Measurements from ENCODE around the gene PLA2G4B. TPM values are rescaled to one million over a fixed set of nuclear protein-coding genes. Genes with fewer than 3 reads are reported as not detected.

Gene PLA2G4B
- total RNA-seq, 1 donor from 2014 or later = 8.5 TPM

DNA sequence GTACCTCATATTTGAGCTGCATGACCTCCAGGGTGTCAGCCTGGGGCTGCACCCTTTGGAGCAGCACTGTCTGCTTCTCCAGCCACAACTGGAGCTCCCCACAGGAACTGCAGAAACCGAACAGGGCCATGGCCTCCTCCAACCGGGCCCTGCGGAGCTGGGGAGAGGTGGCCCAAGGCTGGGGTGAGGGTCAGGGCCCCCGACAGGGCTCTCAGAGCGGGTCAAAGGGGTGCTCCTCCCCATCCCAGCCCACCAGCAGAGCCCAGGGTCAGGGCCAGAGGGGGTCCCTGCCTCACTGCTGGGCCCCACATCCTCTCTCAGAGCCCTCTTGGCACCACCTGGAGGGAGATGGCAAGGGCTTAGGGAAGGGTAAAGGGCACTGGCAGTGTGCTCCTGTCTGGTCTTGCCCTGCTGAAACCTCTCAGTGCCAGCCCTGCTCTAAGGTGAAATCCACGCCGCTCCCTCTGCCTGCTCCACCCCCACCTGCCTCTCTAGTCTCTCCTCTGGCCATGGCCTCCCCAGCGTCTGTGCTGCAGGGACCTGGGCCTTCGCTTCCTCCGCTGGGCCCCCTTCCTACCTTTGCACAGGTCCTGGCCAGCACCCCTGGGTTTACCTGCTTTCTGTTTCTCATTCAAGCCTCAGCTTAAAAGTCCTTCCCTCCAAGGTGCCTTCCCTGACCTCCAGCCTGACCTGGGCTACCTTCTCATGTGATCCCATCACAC is 41.7 kb downstream of the PLA2G4B start:
- Mint-ChIP-seq H3K9me3 (no peaks in the 10 kb centered on the region), H3K27me3 (ENCODE audit: low read depth) (peaks cover 34% of the 10 kb centered on the region), H3K36me3 (ENCODE audit: low read depth) (no peaks in the 10 kb centered on the region), H3K27ac (ENCODE audit: unreplicated experiment) (no peak overlapping the region), H3K4me1 (peaks cover 8% of the 10 kb centered on the region), H3K4me3 (no peak overlapping the region)
- DNase-seq (ENCODE audit: low read depth, low spot score) = no peak
- TF ChIP-seq, protein P1, sequence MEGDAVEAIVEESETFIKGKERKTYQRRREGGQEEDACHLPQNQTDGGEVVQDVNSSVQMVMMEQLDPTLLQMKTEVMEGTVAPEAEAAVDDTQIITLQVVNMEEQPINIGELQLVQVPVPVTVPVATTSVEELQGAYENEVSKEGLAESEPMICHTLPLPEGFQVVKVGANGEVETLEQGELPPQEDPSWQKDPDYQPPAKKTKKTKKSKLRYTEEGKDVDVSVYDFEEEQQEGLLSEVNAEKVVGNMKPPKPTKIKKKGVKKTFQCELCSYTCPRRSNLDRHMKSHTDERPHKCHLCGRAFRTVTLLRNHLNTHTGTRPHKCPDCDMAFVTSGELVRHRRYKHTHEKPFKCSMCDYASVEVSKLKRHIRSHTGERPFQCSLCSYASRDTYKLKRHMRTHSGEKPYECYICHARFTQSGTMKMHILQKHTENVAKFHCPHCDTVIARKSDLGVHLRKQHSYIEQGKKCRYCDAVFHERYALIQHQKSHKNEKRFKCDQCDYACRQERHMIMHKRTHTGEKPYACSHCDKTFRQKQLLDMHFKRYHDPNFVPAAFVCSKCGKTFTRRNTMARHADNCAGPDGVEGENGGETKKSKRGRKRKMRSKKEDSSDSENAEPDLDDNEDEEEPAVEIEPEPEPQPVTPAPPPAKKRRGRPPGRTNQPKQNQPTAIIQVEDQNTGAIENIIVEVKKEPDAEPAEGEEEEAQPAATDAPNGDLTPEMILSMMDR (conservative IDR thresholded peaks at IDR 0.05) = no peak

DNA sequence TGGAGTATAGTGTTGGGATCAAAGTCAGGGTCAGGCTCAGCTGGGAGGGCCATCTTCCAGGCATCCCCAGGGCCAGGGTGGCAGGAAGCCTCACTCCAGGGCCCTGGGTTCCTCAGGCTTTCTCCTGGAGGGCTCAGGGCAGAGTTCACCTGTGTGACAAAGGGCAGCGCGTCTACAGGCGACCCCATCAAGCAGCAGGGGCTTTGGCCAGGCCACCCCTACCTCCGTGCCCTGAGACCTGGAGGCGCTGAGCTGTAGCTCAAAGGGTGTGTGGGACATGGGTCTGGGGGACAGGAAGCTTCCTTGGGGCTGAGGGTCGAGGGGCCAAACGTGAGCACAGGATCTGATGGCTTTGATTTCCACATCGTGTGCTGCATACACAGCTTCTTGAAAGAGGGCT is 42.4 kb downstream of the PLA2G4B start:
- TF ChIP-seq, protein P1 (conservative IDR thresholded peaks at IDR 0.05) = no peak
- Mint-ChIP-seq H3K4me3 (no peak overlapping the region), H3K9me3 (no peaks in the 10 kb centered on the region), H3K4me1 (peaks cover 8% of the 10 kb centered on the region), H3K36me3 (ENCODE audit: low read depth) (no peaks in the 10 kb centered on the region), H3K27ac (ENCODE audit: unreplicated experiment) (no peak overlapping the region), H3K27me3 (ENCODE audit: low read depth) (peaks cover 34% of the 10 kb centered on the region)
- DNase-seq (ENCODE audit: low read depth, low spot score) = no peak

DNA sequence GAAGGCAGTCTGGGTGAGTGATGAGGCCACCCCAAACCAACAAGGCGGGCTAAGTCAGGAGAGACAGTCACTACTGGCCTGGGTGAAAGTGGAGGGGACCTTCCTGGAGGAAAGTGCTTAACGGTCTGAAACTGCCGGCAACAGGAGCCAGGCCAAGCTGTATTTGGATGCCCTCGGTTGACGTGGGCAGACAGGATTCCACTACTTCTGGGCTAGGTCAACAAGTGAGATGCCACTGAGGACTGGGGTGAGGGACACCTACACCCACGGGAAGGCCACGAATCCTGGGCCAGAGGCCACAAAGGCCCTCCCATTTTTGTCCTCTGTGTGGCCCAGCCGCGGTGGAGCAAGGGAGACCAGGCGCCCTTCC is 42.9 kb downstream of the PLA2G4B start:
- DNase-seq (ENCODE audit: low read depth, low spot score) = no peak
- H3K9me3 Mint-ChIP-seq = no peaks in the 10 kb centered on the region
- TF ChIP-seq, protein P1 (conservative IDR thresholded peaks at IDR 0.05) = no peak
- H3K36me3 Mint-ChIP-seq (ENCODE audit: low read depth) = no peaks in the 10 kb centered on the region
- H3K27ac Mint-ChIP-seq (ENCODE audit: unreplicated experiment) = no peak overlapping the region
- H3K4me3 Mint-ChIP-seq = no peak overlapping the region
- peaks cover 8% of the 10 kb centered on the region for H3K4me1 Mint-ChIP-seq
- peaks cover 34% of the 10 kb centered on the region for H3K27me3 Mint-ChIP-seq (ENCODE audit: low read depth)

DNA sequence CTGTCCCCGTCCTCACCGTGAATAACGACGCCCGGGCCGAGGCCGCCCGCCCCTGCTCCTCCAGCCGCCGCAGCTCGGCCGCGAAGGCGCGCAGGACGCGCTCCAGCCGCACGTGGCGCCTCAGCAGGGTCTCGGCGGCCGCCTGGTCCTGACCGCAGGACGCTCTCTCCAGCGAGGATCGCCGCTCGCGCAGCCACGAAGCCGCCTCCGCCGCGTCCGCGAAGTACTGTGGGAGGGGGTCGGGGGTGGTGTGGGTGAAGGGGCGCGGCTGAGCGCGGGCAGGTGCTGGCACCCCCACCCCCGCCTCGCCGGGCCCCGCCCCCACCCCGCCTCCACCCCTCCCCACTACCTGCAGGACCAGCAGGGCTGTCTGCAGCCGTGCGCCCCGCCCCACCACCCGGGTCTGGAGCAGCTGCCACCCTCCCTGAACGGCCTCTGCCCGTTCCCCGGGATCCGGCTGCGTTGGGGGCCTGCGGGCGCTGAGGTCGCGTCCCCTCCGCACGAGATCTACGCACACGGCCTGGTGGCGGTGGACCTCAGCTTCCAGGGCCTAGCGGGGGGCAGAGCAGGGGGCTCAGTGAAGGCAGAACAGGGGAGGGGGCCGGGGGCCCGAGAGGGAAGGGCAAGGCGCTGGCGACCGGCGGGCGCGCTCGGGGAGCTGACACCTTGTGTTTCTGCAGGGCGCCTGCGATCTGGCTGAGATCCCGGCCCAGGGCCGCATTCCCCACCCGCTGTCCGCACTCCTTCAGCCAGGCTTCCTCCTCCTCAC is 43.5 kb downstream of the PLA2G4B start:
- H3K9me3 Mint-ChIP-seq = no peaks in the 10 kb centered on the region
- H3K27ac Mint-ChIP-seq (ENCODE audit: unreplicated experiment) = no peak overlapping the region
- H3K36me3 Mint-ChIP-seq (ENCODE audit: low read depth) = no peaks in the 10 kb centered on the region
- DNase-seq (ENCODE audit: low read depth, low spot score) = no peak
- peaks cover 34% of the 10 kb centered on the region for H3K27me3 Mint-ChIP-seq (ENCODE audit: low read depth)
- peaks cover 8% of the 10 kb centered on the region for H3K4me1 Mint-ChIP-seq
- TF ChIP-seq, protein P1 (conservative IDR thresholded peaks at IDR 0.05) = no peak
- H3K4me3 Mint-ChIP-seq = no peak overlapping the region

GRCh38 chr15:41882689-41883483 is 44.2 kb downstream of the PLA2G4B start:
- Mint-ChIP-seq H3K4me1 (peaks cover 8% of the 10 kb centered on the region), H3K27me3 (ENCODE audit: low read depth) (peaks cover 34% of the 10 kb centered on the region), H3K4me3 (no peak overlapping the region), H3K27ac (ENCODE audit: unreplicated experiment) (no peak overlapping the region), H3K9me3 (no peaks in the 10 kb centered on the region), H3K36me3 (ENCODE audit: low read depth) (no peaks in the 10 kb centered on the region)
- DNase-seq (ENCODE audit: low read depth, low spot score) = no peak
- TF ChIP-seq, protein P1 (conservative IDR thresholded peaks at IDR 0.05) = no peak

All from neural crest cell (in vitro differentiated cells).